Esophagus muscularis mucosa (tissue), 4 donors: ENCODE measurements around the gene PRIMA1. TPM values are rescaled to one million over a fixed set of nuclear protein-coding genes. Genes with fewer than 3 reads are reported as not detected.
"Not testable (repeated sequence)": the region's sequence is repeated elsewhere in the genome, so short reads cannot be mapped to it uniquely, and the experiment has no call there.

Experiments used
- DNase-seq: peaks from one replicate; pipeline ENCODE4 v3.0.0-alpha.2; 2017; ENCODE audit errors: extremely low spot score
- H3K27ac ChIP-seq, 4 donors: fragments of 200-600 bp; sonication (generic); replicated peaks in 1 of 4; 1 replicate in 3 of 4; 2 replicates in 1 of 4; pipeline ENCODE4 v1.5.1; 2016 to 2019; ENCODE audit warnings: mild to moderate bottlenecking in 1 of 4
- H3K27me3 ChIP-seq, 4 donors: fragments of 200-600 bp; sonication (generic); one replicate each; pipeline versions ENCODE4 v1.5.1 to v1.6.0; 2016 to 2019
- H3K36me3 ChIP-seq, 4 donors: fragments of 200-600 bp; sonication (generic); one replicate each; pipeline ENCODE4 v1.5.1; 2016 to 2019
- H3K4me1 ChIP-seq, 4 donors: fragments of 200-600 bp; sonication (generic); one replicate each; pipeline ENCODE4 v1.5.1; 2016 to 2019
- H3K4me3 ChIP-seq, 4 donors: fragments of 200-600 bp; sonication (generic); 1 replicate in 2 of 4; 2 replicates in 2 of 4; pipeline ENCODE4 v1.5.1; 2016 to 2019; ENCODE audit warnings: mild to moderate bottlenecking in 4 of 4, moderate library complexity in 1 of 4
- H3K9me3 ChIP-seq, 4 donors: fragments of 200-600 bp; sonication (generic); 1 replicate in 3 of 4; 2 replicates in 1 of 4; pipeline ENCODE4 v1.5.1; 2016 to 2019
- CTCF ChIP-seq, 3 experiments: fragments of 200-600 bp in 2 of 3; fragments of 450-650 bp in 1 of 3; sonication (generic) in 2 of 3; IDR thresholded peaks; one replicate each; pipeline ENCODE4 v1.5.1; 2017 to 2019; ENCODE audit warnings: antibody characterized with exemption in 3 of 3, mild to moderate bottlenecking in 2 of 3, moderate library complexity in 1 of 3
- EP300 ChIP-seq: sonication (generic); formaldehyde crosslinking; IDR thresholded peaks from one replicate; pipeline ENCODE4 v1.6.1; 2017; ENCODE audit warnings: antibody characterized with exemption
- POLR2A ChIP-seq: fragments of 450-650 bp; IDR thresholded peaks from one replicate; pipeline ENCODE4 v1.6.1; 2017; ENCODE audit warnings: antibody characterized with exemption, moderate library complexity, mild to moderate bottlenecking, low read depth
- POLR2AphosphoS5 ChIP-seq, 2 donors: sonication (generic); formaldehyde crosslinking; IDR thresholded peaks; one replicate each; pipeline ENCODE4 v1.6.1; 2017; ENCODE audit warnings: antibody characterized with exemption in 2 of 2
- WGBS: methylation state at CpG from one replicate; pipeline ENCODE4 v1.1.5; 2018; 5-methylcytosine and 5-hydroxymethylcytosine counted together
- intact Hi-C: fragments of 100-400 bp; cut with DNase I; formaldehyde crosslinking; loops from one replicate; pipeline ENCODE4 v1.15.1; 2023
- total RNA-seq, 4 donors: library from RNA; depleted of rRNA; stranded (reverse); fragments of >200 nt; gene quantifications; one replicate each; pipeline versions ENCODE4 v1.1.0 to v1.2.1, GENCODE V29; 2016

Gene PRIMA1
- total RNA-seq, 4 donors from 2014 or later = 18.7 to 30.9 (median 21.8) TPM

- Histone ChIP-seq H3K27me3 (peaks cover 0 to 27% (median 3%) of the 10 kb centered on the region in 4 donors), H3K9me3 (peaks cover 0 to 3% (median 0%) of the 10 kb centered on the region in 4 donors), H3K36me3 (no peaks in the 10 kb centered on the region), H3K27ac (no peak overlapping the region), H3K4me1 (no peaks in the 10 kb centered on the region), H3K4me3 (no peak overlapping the region)
- no peak for DNase-seq
- TF ChIP-seq POLR2AphosphoS5 (IDR thresholded peaks at IDR 0.05) (no peak), POLR2A (no peak), CTCF (IDR thresholded peaks at IDR 0.05) (no peak), EP300 (no peak)
- intact Hi-C loops = no loop called here
- 82% methylated on average over 4 of the region's 6 CpGs for WGBS
These were observed 32.8 kb upstream of the PRIMA1 start for GRCh38 chr14:93821051-93821450.

GRCh38 chr14:93818857-93819256, 30.6 kb upstream of the PRIMA1 start:
- TF ChIP-seq CTCF (IDR thresholded peaks at IDR 0.05) = no peak
- no peak for TF ChIP-seq POLR2A
- no peak for TF ChIP-seq POLR2AphosphoS5 (IDR thresholded peaks at IDR 0.05)
- no peak for TF ChIP-seq EP300
- 95% methylated on average over 10 of the region's 10 CpGs for WGBS
- H3K4me3 ChIP-seq = no peak overlapping the region
- no peak overlapping the region for H3K27ac ChIP-seq
- H3K4me1 ChIP-seq = no peaks in the 10 kb centered on the region
- intact Hi-C loops = no loop called here
- peaks cover 0 to 25% (median 19%) of the 10 kb centered on the region in 4 donors for H3K9me3 ChIP-seq
- no peak for DNase-seq
- H3K36me3 ChIP-seq = no peaks in the 10 kb centered on the region
- H3K27me3 ChIP-seq = peaks cover 0 to 11% (median 0%) of the 10 kb centered on the region in 4 donors

- intact Hi-C loops = no loop called here
- 93% methylated on average over 8 of the region's 8 CpGs for WGBS
- peaks cover 0 to 39% (median 22%) of the 10 kb centered on the region in 4 donors for H3K9me3 ChIP-seq
- no peak overlapping the region for H3K4me3 ChIP-seq
- TF ChIP-seq POLR2A (no peak), CTCF (IDR thresholded peaks at IDR 0.05) (no peak), POLR2AphosphoS5 (IDR thresholded peaks at IDR 0.05) (no peak), EP300 (no peak)
- no peak overlapping the region for H3K27ac ChIP-seq
- H3K27me3 ChIP-seq = no peaks in the 10 kb centered on the region
- no peaks in the 10 kb centered on the region for H3K36me3 ChIP-seq
- DNase-seq = no peak
- H3K4me1 ChIP-seq = no peaks in the 10 kb centered on the region
These were observed 23.4 kb upstream of the PRIMA1 start for GRCh38 chr14:93811676-93812075.

GRCh38 chr14:93811020-93811419, 22.7 kb upstream of the PRIMA1 start:
- H3K36me3 ChIP-seq = no peaks in the 10 kb centered on the region
- 91% methylated on average over 1 of the region's 1 CpG for WGBS
- H3K27me3 ChIP-seq = no peaks in the 10 kb centered on the region
- peaks cover 0 to 36% (median 22%) of the 10 kb centered on the region in 4 donors for H3K9me3 ChIP-seq
- H3K4me3 ChIP-seq = no peak overlapping the region
- intact Hi-C loops = no loop called here
- no peak for TF ChIP-seq CTCF (IDR thresholded peaks at IDR 0.05)
- no peak for DNase-seq
- no peaks in the 10 kb centered on the region for H3K4me1 ChIP-seq
- no peak overlapping the region for H3K27ac ChIP-seq

- H3K27ac ChIP-seq, H3K27me3 ChIP-seq, H3K4me1 ChIP-seq, intact Hi-C loops, H3K4me3 ChIP-seq, DNase-seq, H3K36me3 ChIP-seq: not testable (repeated sequence)
- H3K9me3 ChIP-seq = peaks cover 0 to 23% (median 9%) of the 10 kb centered on the region in 4 donors
- 68% methylated on average over 6 of the region's 6 CpGs for WGBS
These were observed 21.5 kb upstream of the PRIMA1 start for GRCh38 chr14:93809491-93810420.
